Stomach smooth muscle (tissue), 2 donors: Measurements from ENCODE around the gene PSMC5.
"Not testable (repeated sequence)": the region's sequence is repeated elsewhere in the genome, so short reads cannot be mapped to it uniquely, and the experiment has no call there.

Experiments used
- H3K27ac ChIP-seq: one replicate; pipeline ENCODE4 v1.7.0; 2013; ENCODE audit warnings: mild to moderate bottlenecking, low read length, inconsistent platforms
- H3K27me3 ChIP-seq, 2 donors: one replicate each; pipeline ENCODE4 v1.7.0; 2013; ENCODE audit warnings: low read length in 2 of 2; ENCODE audit not compliant: insufficient read depth in 2 of 2, control insufficient read depth in 1 of 2
- H3K36me3 ChIP-seq, 2 donors: one replicate each; pipeline ENCODE4 v1.7.0; 2013; ENCODE audit warnings: low read length in 2 of 2; ENCODE audit not compliant: control insufficient read depth in 2 of 2, insufficient read depth in 2 of 2
- H3K4me1 ChIP-seq: one replicate; pipeline ENCODE4 v1.7.0; 2013; ENCODE audit warnings: low read length; ENCODE audit not compliant: control insufficient read depth, insufficient read depth
- H3K4me3 ChIP-seq, 2 donors: one replicate each; pipeline ENCODE4 v1.7.0; 2013; ENCODE audit warnings: low read length in 2 of 2
- H3K9ac ChIP-seq, 2 donors: one replicate each; pipeline ENCODE4 v1.7.0; 2013; ENCODE audit warnings: low read length in 2 of 2, mild to moderate bottlenecking in 1 of 2
- H3K9me3 ChIP-seq, 2 donors: one replicate each; pipeline ENCODE4 v1.7.0; 2013; ENCODE audit warnings: low read length in 2 of 2; ENCODE audit not compliant: control insufficient read depth in 2 of 2
- donor health status: healthy.
- donor health status: Pancreatic carcinoma.

The PSMC5 gene

GRCh38 chr17:63827002-63827800 is at the start of gene PSMC5, which contains the start of gene FTSJ3:
Gene PSMC5 (plus strand): TSS chr17:63827431. CDS start chr17:63827491, 60 bp downstream.
Gene FTSJ3 (minus strand): TSS chr17:63827663. CDS start chr17:63826902, 761 bp downstream.
- no peaks in the 10 kb centered on the region for H3K27me3 ChIP-seq
- peak within 1 kb of the TSS; percentile 82 to 86 for H3K9ac ChIP-seq
- H3K4me3 ChIP-seq = peak within 1 kb of the TSS; percentile 85 to 96
- H3K27ac ChIP-seq = peak within 1 kb of the TSS; percentile 87
- no peaks in the 10 kb centered on the region for H3K9me3 ChIP-seq
- H3K4me1 ChIP-seq = peaks cover 30% of the 10 kb centered on the region
- peaks cover 63 to 64% of the 10 kb centered on the region in 2 donors for H3K36me3 ChIP-seq

GRCh38 chr17:63780507-63780906 is 46.7 kb upstream of the PSMC5 start:
- Histone ChIP-seq H3K4me3 (no peak overlapping the region), H3K4me1 (peaks cover 11% of the 10 kb centered on the region), H3K9me3 (no peaks in the 10 kb centered on the region), H3K9ac (no peak overlapping the region), H3K27ac (no peak overlapping the region), H3K36me3 (peaks cover 2 to 10% of the 10 kb centered on the region in 2 donors), H3K27me3 (no peaks in the 10 kb centered on the region)

GRCh38 chr17:63780928-63781327 is 46.3 kb upstream of the PSMC5 start:
- no peak overlapping the region for H3K27ac ChIP-seq
- no peaks in the 10 kb centered on the region for H3K27me3 ChIP-seq
- no peaks in the 10 kb centered on the region for H3K9me3 ChIP-seq
- H3K9ac ChIP-seq = no peak overlapping the region
- peaks cover 6% of the 10 kb centered on the region for H3K4me1 ChIP-seq
- H3K36me3 ChIP-seq = peaks cover 2 to 10% of the 10 kb centered on the region in 2 donors
- H3K4me3 ChIP-seq = no peak overlapping the region

GRCh38 chr17:63783522-63783921 is 43.7 kb upstream of the PSMC5 start:
- no peaks in the 10 kb centered on the region for H3K9me3 ChIP-seq
- no peaks in the 10 kb centered on the region for H3K27me3 ChIP-seq
- peaks cover 8 to 10% of the 10 kb centered on the region in 2 donors for H3K36me3 ChIP-seq
- H3K4me3 ChIP-seq = no peak overlapping the region
- H3K27ac ChIP-seq = no peak overlapping the region
- no peak overlapping the region for H3K9ac ChIP-seq
- no peaks in the 10 kb centered on the region for H3K4me1 ChIP-seq

- Histone ChIP-seq H3K9me3 (no peaks in the 10 kb centered on the region), H3K9ac (no peak overlapping the region), H3K4me3 (no peak overlapping the region), H3K27ac (no peak overlapping the region), H3K27me3 (no peaks in the 10 kb centered on the region), H3K4me1 (no peaks in the 10 kb centered on the region), H3K36me3 (peaks cover 15 to 16% of the 10 kb centered on the region in 2 donors)
Measured at GRCh38 chr17:63785556-63785955, 41.7 kb upstream of the PSMC5 start.

GRCh38 chr17:63786117-63786516 is 41.1 kb upstream of the PSMC5 start:
- Histone ChIP-seq H3K36me3 (peaks cover 15% of the 10 kb centered on the region in 2 donors), H3K4me1 (no peaks in the 10 kb centered on the region), H3K9ac (no peak overlapping the region), H3K4me3 (no peak overlapping the region), H3K9me3 (no peaks in the 10 kb centered on the region), H3K27ac (no peak overlapping the region), H3K27me3 (no peaks in the 10 kb centered on the region)

GRCh38 chr17:63786971-63787711 is 40.1 kb upstream of the PSMC5 start:
- H3K27ac ChIP-seq = no peak overlapping the region
- no peak overlapping the region for H3K4me3 ChIP-seq
- H3K36me3 ChIP-seq = peaks cover 15% of the 10 kb centered on the region in 2 donors
- H3K9me3 ChIP-seq = no peaks in the 10 kb centered on the region
- no peaks in the 10 kb centered on the region for H3K4me1 ChIP-seq
- no peaks in the 10 kb centered on the region for H3K27me3 ChIP-seq
- H3K9ac ChIP-seq = no peak overlapping the region

- no peak overlapping the region for H3K27ac ChIP-seq
- H3K4me1 ChIP-seq = no peaks in the 10 kb centered on the region
- no peaks in the 10 kb centered on the region for H3K27me3 ChIP-seq
- H3K9me3 ChIP-seq = no peaks in the 10 kb centered on the region
- H3K4me3 ChIP-seq = no peak overlapping the region
- no peak overlapping the region for H3K9ac ChIP-seq
- peaks cover 26 to 33% of the 10 kb centered on the region in 2 donors for H3K36me3 ChIP-seq
Measured at GRCh38 chr17:63790057-63790456, 37.2 kb upstream of the PSMC5 start.

GRCh38 chr17:63792055-63792729 is 35.0 kb upstream of the PSMC5 start:
- Histone ChIP-seq H3K9me3 (no peaks in the 10 kb centered on the region), H3K27me3 (no peaks in the 10 kb centered on the region), H3K4me1 (no peaks in the 10 kb centered on the region), H3K4me3 (no peak overlapping the region), H3K36me3 (peaks cover 37 to 42% of the 10 kb centered on the region in 2 donors), H3K27ac (no peak overlapping the region), H3K9ac (no peak overlapping the region)

- H3K4me1 ChIP-seq, H3K27me3 ChIP-seq, H3K9me3 ChIP-seq, H3K27ac ChIP-seq, H3K4me3 ChIP-seq, H3K9ac ChIP-seq: not testable (repeated sequence)
- peaks cover 53 to 66% of the 10 kb centered on the region in 2 donors for H3K36me3 ChIP-seq
Measured at GRCh38 chr17:63796375-63796774, 30.9 kb upstream of the PSMC5 start.
